ENCODE measurements around the gene OSBPL10. TPM values are rescaled to one million over a fixed set of nuclear protein-coding genes. Genes with fewer than 3 reads are reported as not detected.

The OSBPL10 gene
- polyA plus RNA-seq, 1 donor from 2014 or later = 2.0 TPM

DNA sequence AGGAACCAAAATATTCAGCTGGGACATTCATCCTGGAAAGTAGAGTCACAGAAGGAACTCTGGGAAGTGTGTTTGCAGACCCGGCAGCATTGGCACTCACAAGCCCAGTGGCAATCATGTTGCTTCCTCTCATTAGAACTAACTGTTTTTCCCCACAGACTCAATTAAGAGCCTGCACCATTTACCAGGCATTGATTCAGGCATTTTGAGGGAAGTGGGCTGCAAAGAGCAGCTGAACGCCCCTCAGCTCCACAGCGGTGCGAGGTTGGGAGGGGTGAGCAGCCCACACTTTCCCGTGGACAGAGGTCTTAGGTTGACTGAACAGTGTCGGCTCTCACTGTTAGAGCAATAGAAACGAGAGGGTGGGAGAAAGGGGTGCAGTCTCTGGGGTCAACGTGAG, 304.5 kb downstream of the OSBPL10 start:
- Histone ChIP-seq H3K79me2 (replicated peaks; ENCODE audit: insufficient read depth, low read length) (no peaks in the 10 kb centered on the region), H3K27me3 (ENCODE audit: insufficient read depth, low read depth, low read length) (no peaks in the 10 kb centered on the region), H2AFZ (ENCODE audit: low read depth, low read length) (no peak overlapping the region), H3K27ac (ENCODE audit: low read length) (no peak overlapping the region), H3K4me3 (ENCODE audit: low read length) (no peak overlapping the region), H3K9me2 (ENCODE audit: insufficient read depth, low read length) (no peaks in the 10 kb centered on the region), H3K36me3 (ENCODE audit: insufficient read depth, low read length) (no peaks in the 10 kb centered on the region), H4K20me1 (ENCODE audit: insufficient read depth) (no peaks in the 10 kb centered on the region), H3K4me2 (ENCODE audit: low read length) (no peak overlapping the region), H3K9me3 (ENCODE audit: low read length) (no peaks in the 10 kb centered on the region), H3F3A (ENCODE audit: insufficient read depth, low read length, poor library complexity, severe bottlenecking) (no peaks in the 10 kb centered on the region), H3K9ac (ENCODE audit: low read length) (no peak overlapping the region)
- no peak for TF ChIP-seq EZH2 (IDR thresholded peaks at IDR 0.05; ENCODE audit: borderline replicate concordance, insufficient read depth, low read length, poor library complexity, severe bottlenecking)
- TF ChIP-seq SMC3 (conservative IDR thresholded peaks at IDR 0.05; ENCODE audit: poor library complexity) = no peak
- TF ChIP-seq EP300 (conservative IDR thresholded peaks at IDR 0.05; ENCODE audit: poor library complexity, severe bottlenecking) = no peak
- TF ChIP-seq, protein P1, sequence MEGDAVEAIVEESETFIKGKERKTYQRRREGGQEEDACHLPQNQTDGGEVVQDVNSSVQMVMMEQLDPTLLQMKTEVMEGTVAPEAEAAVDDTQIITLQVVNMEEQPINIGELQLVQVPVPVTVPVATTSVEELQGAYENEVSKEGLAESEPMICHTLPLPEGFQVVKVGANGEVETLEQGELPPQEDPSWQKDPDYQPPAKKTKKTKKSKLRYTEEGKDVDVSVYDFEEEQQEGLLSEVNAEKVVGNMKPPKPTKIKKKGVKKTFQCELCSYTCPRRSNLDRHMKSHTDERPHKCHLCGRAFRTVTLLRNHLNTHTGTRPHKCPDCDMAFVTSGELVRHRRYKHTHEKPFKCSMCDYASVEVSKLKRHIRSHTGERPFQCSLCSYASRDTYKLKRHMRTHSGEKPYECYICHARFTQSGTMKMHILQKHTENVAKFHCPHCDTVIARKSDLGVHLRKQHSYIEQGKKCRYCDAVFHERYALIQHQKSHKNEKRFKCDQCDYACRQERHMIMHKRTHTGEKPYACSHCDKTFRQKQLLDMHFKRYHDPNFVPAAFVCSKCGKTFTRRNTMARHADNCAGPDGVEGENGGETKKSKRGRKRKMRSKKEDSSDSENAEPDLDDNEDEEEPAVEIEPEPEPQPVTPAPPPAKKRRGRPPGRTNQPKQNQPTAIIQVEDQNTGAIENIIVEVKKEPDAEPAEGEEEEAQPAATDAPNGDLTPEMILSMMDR (IDR thresholded peaks at IDR 0.05; ENCODE audit: poor library complexity, severe bottlenecking) = no peak

GRCh38 chr3:31673950-31674349, 307.1 kb downstream of the OSBPL10 start:
- Histone ChIP-seq H3K27me3 (ENCODE audit: insufficient read depth, low read depth, low read length) (no peaks in the 10 kb centered on the region), H4K20me1 (ENCODE audit: insufficient read depth) (no peaks in the 10 kb centered on the region), H3K36me3 (ENCODE audit: insufficient read depth, low read length) (no peaks in the 10 kb centered on the region), H3K9ac (ENCODE audit: low read length) (no peak overlapping the region), H3K79me2 (replicated peaks; ENCODE audit: insufficient read depth, low read length) (no peaks in the 10 kb centered on the region), H2AFZ (ENCODE audit: low read depth, low read length) (no peak overlapping the region), H3F3A (ENCODE audit: insufficient read depth, low read length, poor library complexity, severe bottlenecking) (no peaks in the 10 kb centered on the region), H3K27ac (ENCODE audit: low read length) (no peak overlapping the region), H3K4me3 (ENCODE audit: low read length) (no peak overlapping the region), H3K9me2 (ENCODE audit: insufficient read depth, low read length) (no peaks in the 10 kb centered on the region), H3K4me2 (ENCODE audit: low read length) (no peak overlapping the region), H3K9me3 (ENCODE audit: low read length) (no peaks in the 10 kb centered on the region)
- no peak for TF ChIP-seq REST (IDR thresholded peaks at IDR 0.05; ENCODE audit: borderline replicate concordance)
- no peak for TF ChIP-seq SMC3 (conservative IDR thresholded peaks at IDR 0.05; ENCODE audit: poor library complexity)

DNA sequence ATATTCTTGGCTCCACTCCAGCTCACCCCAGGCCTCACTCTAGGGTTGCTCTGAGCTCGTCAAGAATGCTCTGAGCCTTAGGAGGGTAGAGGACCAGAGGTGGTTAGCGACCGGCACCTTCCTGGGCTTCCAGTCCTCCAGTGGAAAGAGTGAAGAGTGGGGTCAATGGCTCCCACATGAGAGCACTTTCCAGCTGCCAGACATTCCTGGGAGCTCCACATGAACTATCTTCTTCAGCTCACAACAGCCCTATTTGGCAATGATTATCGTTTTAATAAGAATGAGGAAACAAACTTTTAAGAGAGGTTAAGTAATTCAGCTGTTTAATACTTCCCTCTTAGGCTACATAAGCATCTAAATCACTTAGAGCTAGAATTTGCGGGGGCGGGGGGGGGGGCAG, 309.1 kb downstream of the OSBPL10 start:
- Histone ChIP-seq H4K20me1 (ENCODE audit: insufficient read depth) (no peaks in the 10 kb centered on the region), H2AFZ (ENCODE audit: low read depth, low read length) (no peak overlapping the region), H3K27ac (ENCODE audit: low read length) (no peak overlapping the region), H3K4me2 (ENCODE audit: low read length) (no peak overlapping the region), H3K36me3 (ENCODE audit: insufficient read depth, low read length) (no peaks in the 10 kb centered on the region), H3K9ac (ENCODE audit: low read length) (no peak overlapping the region), H3K4me3 (ENCODE audit: low read length) (no peak overlapping the region), H3F3A (ENCODE audit: insufficient read depth, low read length, poor library complexity, severe bottlenecking) (no peaks in the 10 kb centered on the region), H3K9me2 (ENCODE audit: insufficient read depth, low read length) (no peaks in the 10 kb centered on the region), H3K27me3 (ENCODE audit: insufficient read depth, low read depth, low read length) (no peaks in the 10 kb centered on the region), H3K9me3 (ENCODE audit: low read length) (no peaks in the 10 kb centered on the region), H3K79me2 (replicated peaks; ENCODE audit: insufficient read depth, low read length) (no peaks in the 10 kb centered on the region)
- TF ChIP-seq RAD21 (conservative IDR thresholded peaks at IDR 0.05) = no peak
- no peak for TF ChIP-seq MXI1 (conservative IDR thresholded peaks at IDR 0.05; ENCODE audit: poor library complexity, severe bottlenecking)

Measured in neural cell (in vitro differentiated cells).